ENCODE data around the gene CEP164.

CEP164 gene

DNA sequence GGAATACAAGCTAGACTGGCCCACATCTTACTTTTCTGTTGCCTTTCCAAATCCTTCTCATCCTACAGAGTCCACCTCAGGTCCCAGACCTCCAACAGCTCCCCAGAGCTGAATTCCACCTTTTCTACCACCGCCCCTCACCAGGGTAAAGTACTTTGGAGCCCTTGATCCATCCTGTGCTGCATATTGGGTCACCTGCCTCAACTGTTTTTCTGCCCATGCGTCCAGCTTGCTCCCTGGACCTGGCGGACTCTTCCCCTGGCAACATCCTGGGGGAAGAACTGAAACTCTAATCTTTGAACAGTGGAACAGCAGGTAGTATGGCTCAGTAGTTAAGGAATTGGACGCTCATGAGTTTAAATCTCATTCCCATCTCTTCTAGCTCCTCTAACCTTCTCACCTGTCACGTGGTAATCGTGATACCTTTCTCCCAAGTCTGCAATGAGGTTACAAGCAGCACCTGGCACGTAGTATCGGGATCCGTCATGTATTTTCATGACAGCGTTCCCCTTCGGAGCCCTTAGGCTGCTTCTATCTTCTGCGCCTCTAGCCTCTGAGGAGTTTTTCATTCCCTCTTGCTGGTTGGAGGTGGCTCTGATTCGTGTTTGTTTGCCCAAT lies 98.1 kb downstream of the CEP164 start:
- Histone ChIP-seq H3K4me3 (ENCODE audit: low read length in 2 of 2) (no peak overlapping the region), H3K27ac (ENCODE audit: low read depth in 2 of 2, low read length in 2 of 2) (no peak overlapping the region), H3K4me1 (ENCODE audit: control insufficient read depth in 2 of 2, insufficient read depth in 2 of 2, low read length in 2 of 2) (no peaks in the 10 kb centered on the region), H3K27me3 (ENCODE audit: control insufficient read depth in 2 of 2, insufficient read depth in 2 of 2, low read length in 2 of 2) (no peaks in the 10 kb centered on the region), H3K9me3 (ENCODE audit: control insufficient read depth in 2 of 2, low read length in 2 of 2) (no peaks in the 10 kb centered on the region), H3K36me3 (ENCODE audit: control insufficient read depth in 2 of 2, insufficient read depth in 2 of 2, low read length in 2 of 2) (no peaks in the 10 kb centered on the region), H3K9ac (ENCODE audit: low read depth in 1 of 2, low read length in 2 of 2) (no peak overlapping the region)

DNA sequence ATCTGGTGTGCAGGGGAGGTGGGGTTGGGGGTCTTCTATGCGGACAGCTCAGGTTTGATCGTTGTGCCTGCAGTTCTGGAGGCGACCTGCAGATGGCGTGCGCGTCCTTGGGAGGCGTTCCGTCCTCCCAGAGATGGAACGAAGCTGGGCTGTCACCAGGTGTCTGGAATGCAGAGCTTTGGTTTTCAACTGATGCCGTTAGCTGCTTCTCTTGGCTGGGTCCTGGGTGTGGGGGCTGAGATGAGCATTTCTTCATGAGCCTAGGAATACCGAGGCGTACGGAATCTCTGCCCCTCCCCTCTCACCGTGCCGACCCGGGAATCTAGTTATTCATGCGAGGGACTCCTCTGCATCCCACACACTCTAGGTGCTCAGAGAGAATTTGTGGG lies 98.6 kb downstream of the CEP164 start:
- no peaks in the 10 kb centered on the region for H3K9me3 ChIP-seq (ENCODE audit: control insufficient read depth in 2 of 2, low read length in 2 of 2)
- H3K4me3 ChIP-seq (ENCODE audit: low read length in 2 of 2), result no peak overlapping the region
- H3K27ac ChIP-seq (ENCODE audit: low read depth in 2 of 2, low read length in 2 of 2), result no peak overlapping the region
- no peaks in the 10 kb centered on the region for H3K4me1 ChIP-seq (ENCODE audit: control insufficient read depth in 2 of 2, insufficient read depth in 2 of 2, low read length in 2 of 2)
- H3K9ac ChIP-seq (ENCODE audit: low read depth in 1 of 2, low read length in 2 of 2), result no peak overlapping the region
- no peaks in the 10 kb centered on the region for H3K27me3 ChIP-seq (ENCODE audit: control insufficient read depth in 2 of 2, insufficient read depth in 2 of 2, low read length in 2 of 2)
- H3K36me3 ChIP-seq (ENCODE audit: control insufficient read depth in 2 of 2, insufficient read depth in 2 of 2, low read length in 2 of 2), result no peaks in the 10 kb centered on the region

DNA sequence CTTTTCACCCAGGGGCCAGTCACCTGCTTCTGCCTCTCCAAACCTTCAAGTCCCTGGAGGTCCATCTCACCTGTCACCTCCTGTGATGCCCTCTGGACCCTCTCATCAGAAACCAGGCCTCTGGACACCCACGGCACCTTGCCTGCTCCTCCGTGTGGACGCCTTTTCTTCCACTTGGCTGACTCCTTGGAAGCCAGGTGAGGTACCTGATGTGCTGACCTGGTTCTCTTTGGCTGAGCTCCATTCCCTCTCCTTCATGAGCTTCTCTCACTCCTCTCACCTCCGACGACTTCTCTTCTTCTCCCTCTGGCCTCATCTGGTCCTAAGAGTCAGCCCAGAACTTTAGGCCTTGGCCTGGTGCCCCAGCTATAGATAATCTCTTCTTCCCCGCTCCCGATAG lies 99.3 kb downstream of the CEP164 start:
- Histone ChIP-seq H3K9ac (ENCODE audit: low read depth in 1 of 2, low read length in 2 of 2) (no peak overlapping the region), H3K4me3 (ENCODE audit: low read length in 2 of 2) (no peak overlapping the region), H3K27ac (ENCODE audit: low read depth in 2 of 2, low read length in 2 of 2) (no peak overlapping the region), H3K9me3 (ENCODE audit: control insufficient read depth in 2 of 2, low read length in 2 of 2) (no peaks in the 10 kb centered on the region), H3K27me3 (ENCODE audit: control insufficient read depth in 2 of 2, insufficient read depth in 2 of 2, low read length in 2 of 2) (no peaks in the 10 kb centered on the region), H3K4me1 (ENCODE audit: control insufficient read depth in 2 of 2, insufficient read depth in 2 of 2, low read length in 2 of 2) (no peaks in the 10 kb centered on the region), H3K36me3 (ENCODE audit: control insufficient read depth in 2 of 2, insufficient read depth in 2 of 2, low read length in 2 of 2) (no peaks in the 10 kb centered on the region)

DNA sequence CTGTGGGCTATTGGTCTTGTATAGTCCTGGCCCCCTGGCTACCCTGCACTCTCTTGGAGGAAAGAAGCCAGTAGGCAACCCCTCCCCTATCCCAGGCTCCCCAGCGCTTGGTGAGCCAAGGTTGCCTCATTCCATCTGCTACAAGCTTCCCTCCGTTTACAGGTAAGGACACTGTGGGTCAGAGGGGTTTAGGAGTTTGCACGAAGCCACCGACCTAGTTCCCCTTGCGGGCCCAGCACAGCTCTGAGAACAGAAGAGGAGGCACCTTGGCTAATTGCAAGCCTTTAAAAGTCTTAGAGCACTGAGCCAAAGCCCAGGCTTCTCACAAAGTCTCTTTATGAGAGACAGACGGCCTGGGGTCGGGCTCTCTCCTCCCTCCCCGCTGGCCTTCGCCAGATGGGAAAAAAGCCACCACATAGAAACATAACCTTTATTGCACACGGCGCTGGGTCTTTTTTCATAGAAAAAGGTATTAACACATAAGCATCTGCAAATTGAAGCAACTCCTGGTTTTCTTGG lies 99.8 kb downstream of the CEP164 start:
- H3K9ac ChIP-seq (ENCODE audit: low read depth in 1 of 2, low read length in 2 of 2), result no peak overlapping the region
- H3K9me3 ChIP-seq (ENCODE audit: control insufficient read depth in 2 of 2, low read length in 2 of 2), result no peaks in the 10 kb centered on the region
- no peaks in the 10 kb centered on the region for H3K27me3 ChIP-seq (ENCODE audit: control insufficient read depth in 2 of 2, insufficient read depth in 2 of 2, low read length in 2 of 2)
- H3K4me3 ChIP-seq (ENCODE audit: low read length in 2 of 2), result no peak overlapping the region
- no peak overlapping the region for H3K27ac ChIP-seq (ENCODE audit: low read depth in 2 of 2, low read length in 2 of 2)
- H3K4me1 ChIP-seq (ENCODE audit: control insufficient read depth in 2 of 2, insufficient read depth in 2 of 2, low read length in 2 of 2), result no peaks in the 10 kb centered on the region
- H3K36me3 ChIP-seq (ENCODE audit: control insufficient read depth in 2 of 2, insufficient read depth in 2 of 2, low read length in 2 of 2), result no peaks in the 10 kb centered on the region

DNA sequence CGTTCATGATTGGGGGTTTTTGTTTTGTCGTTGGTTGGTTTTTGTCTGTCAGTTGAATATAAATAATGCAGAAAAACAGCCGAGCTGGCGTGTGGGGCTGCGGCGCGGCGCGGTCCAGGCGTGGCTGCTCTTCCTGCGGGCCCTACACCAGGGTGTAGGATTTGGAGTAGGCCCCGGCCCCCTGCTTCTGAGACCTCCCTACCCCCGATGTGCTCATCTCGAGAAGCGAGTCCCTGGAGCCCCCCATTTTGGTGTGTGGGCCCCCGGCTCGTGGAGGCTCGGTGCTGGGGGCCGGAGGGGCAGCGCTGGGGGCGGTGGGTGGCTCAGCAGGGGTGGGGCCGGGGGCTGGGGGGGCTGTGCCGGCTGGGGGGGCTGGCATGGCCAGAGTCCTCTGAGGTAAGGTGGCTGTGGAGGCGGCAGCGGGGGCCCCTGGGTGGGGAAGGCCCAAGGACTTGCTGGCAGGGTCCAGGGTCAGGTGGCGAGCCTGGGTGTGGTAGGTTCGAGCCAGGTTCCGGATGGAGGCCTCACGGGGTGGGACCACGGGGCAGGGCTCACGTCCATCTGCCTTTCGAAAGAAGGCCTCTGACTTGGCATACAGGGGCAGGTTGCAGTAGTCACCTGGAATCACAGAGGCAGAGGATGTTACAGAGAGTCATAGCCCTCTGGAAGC lies 100.7 kb downstream of the CEP164 start:
- Histone ChIP-seq H3K9me3 (ENCODE audit: control insufficient read depth in 2 of 2, low read length in 2 of 2) (no peaks in the 10 kb centered on the region), H3K27me3 (ENCODE audit: control insufficient read depth in 2 of 2, insufficient read depth in 2 of 2, low read length in 2 of 2) (no peaks in the 10 kb centered on the region), H3K4me1 (ENCODE audit: control insufficient read depth in 2 of 2, insufficient read depth in 2 of 2, low read length in 2 of 2) (no peaks in the 10 kb centered on the region), H3K4me3 (ENCODE audit: low read length in 2 of 2) (no peak overlapping the region), H3K27ac (ENCODE audit: low read depth in 2 of 2, low read length in 2 of 2) (no peak overlapping the region), H3K36me3 (ENCODE audit: control insufficient read depth in 2 of 2, insufficient read depth in 2 of 2, low read length in 2 of 2) (no peaks in the 10 kb centered on the region), H3K9ac (ENCODE audit: low read depth in 1 of 2, low read length in 2 of 2) (no peak overlapping the region)

DNA sequence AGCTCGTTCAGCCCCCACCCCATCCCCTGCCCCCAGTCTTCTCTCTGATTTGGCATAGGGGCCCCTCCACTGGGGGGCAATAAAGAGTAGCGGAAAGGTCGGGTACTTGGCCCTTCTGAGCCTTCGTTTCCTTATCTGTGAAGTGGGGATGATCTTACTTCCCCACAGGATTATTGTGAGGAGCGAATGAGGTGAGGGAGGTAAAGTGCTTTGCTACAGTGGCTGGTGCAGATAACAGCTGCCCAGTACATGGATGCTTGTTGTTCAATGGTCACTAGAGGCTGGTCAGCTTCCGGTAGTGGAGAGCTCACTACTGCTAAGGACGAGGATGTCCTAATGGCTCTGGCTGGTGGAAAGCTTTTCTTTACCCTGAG lies 101.2 kb downstream of the CEP164 start:
- Histone ChIP-seq H3K27ac (ENCODE audit: low read depth in 2 of 2, low read length in 2 of 2) (no peak overlapping the region), H3K9me3 (ENCODE audit: control insufficient read depth in 2 of 2, low read length in 2 of 2) (no peaks in the 10 kb centered on the region), H3K36me3 (ENCODE audit: control insufficient read depth in 2 of 2, insufficient read depth in 2 of 2, low read length in 2 of 2) (no peaks in the 10 kb centered on the region), H3K4me1 (ENCODE audit: control insufficient read depth in 2 of 2, insufficient read depth in 2 of 2, low read length in 2 of 2) (no peaks in the 10 kb centered on the region), H3K9ac (ENCODE audit: low read depth in 1 of 2, low read length in 2 of 2) (no peak overlapping the region), H3K4me3 (ENCODE audit: low read length in 2 of 2) (no peak overlapping the region), H3K27me3 (ENCODE audit: control insufficient read depth in 2 of 2, insufficient read depth in 2 of 2, low read length in 2 of 2) (no peaks in the 10 kb centered on the region)

DNA sequence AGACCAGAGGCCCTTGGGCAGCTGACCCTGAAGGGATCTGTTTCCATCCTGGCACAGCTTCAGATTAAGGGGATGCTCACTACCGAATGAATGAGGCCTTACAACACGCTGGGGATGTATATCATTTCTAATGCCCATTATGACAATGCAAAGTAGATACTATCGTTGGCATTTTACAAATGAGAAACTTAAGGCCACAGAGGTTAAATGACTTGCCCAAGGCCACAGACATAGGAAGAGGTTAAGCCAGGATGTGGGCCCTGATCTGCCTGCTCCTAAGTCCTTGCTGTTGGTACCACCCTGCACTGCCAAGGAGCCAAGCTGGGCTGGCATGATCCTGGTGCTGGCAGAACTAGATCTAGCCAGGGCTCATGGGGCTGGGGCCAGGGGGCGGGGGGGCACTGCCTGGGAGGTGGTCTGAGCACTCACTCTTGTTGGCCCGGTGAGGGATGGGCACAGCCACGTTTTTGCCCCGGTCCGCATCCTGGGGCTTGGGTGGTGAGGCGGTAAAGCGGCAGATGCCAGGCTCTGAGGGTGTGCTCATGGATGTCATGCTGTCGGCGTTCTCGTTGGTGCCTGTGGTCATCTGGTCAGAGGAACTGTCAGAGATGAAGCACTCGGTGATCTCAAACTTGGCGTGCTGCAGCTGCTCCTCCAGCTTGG lies 102.8 kb downstream of the CEP164 start:
- Histone ChIP-seq H3K4me1 (ENCODE audit: control insufficient read depth in 2 of 2, insufficient read depth in 2 of 2, low read length in 2 of 2) (no peaks in the 10 kb centered on the region), H3K4me3 (ENCODE audit: low read length in 2 of 2) (no peak overlapping the region), H3K36me3 (ENCODE audit: control insufficient read depth in 2 of 2, insufficient read depth in 2 of 2, low read length in 2 of 2) (no peaks in the 10 kb centered on the region), H3K27ac (ENCODE audit: low read depth in 2 of 2, low read length in 2 of 2) (no peak overlapping the region), H3K27me3 (ENCODE audit: control insufficient read depth in 2 of 2, insufficient read depth in 2 of 2, low read length in 2 of 2) (no peaks in the 10 kb centered on the region), H3K9me3 (ENCODE audit: control insufficient read depth in 2 of 2, low read length in 2 of 2) (no peaks in the 10 kb centered on the region), H3K9ac (ENCODE audit: low read depth in 1 of 2, low read length in 2 of 2) (no peak overlapping the region)

DNA sequence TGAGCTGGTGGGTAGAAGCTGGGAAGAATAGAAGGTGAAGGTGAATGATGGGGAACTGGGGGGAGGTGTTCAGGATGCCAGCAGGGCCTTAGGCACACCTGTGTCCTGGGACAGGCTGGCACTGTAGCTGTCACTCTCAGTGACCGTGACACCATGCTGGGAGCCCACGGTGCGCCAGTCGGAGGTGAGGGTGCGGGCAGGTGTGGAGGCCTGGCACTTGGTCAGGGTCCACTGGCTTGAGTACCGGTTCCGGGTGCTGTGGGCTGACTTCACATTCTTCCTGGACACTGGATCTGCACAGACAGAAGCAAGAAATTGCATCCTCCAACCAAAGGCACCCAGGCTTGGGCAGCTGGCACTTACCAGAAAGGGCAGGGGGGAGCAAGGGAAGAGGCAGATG lies 103.8 kb downstream of the CEP164 start:
- no peak overlapping the region for H3K27ac ChIP-seq (ENCODE audit: low read depth in 2 of 2, low read length in 2 of 2)
- H3K9ac ChIP-seq (ENCODE audit: low read depth in 1 of 2, low read length in 2 of 2), result no peak overlapping the region
- no peaks in the 10 kb centered on the region for H3K36me3 ChIP-seq (ENCODE audit: control insufficient read depth in 2 of 2, insufficient read depth in 2 of 2, low read length in 2 of 2)

DNA sequence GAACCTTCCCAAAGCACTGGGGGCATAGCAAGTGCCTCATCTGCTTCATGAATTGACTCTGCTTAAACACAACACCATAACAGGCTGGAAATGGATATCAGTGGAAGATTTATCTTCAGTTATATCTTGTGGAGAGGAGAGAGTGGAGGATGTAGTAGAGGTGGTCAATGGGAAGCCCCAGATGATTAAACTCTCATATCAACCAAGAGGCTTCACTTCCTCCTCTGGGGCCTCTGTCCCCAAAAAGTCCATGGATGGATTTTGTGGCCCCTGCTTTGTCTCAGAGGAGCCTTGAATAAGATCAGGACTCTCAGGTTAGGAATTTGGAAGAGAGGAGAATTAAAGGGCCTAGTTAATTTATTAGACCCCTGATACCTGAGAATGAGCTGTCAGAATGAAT lies 106.1 kb downstream of the CEP164 start:
- H3K4me1 ChIP-seq (ENCODE audit: control insufficient read depth in 2 of 2, insufficient read depth in 2 of 2, low read length in 2 of 2), result no peaks in the 10 kb centered on the region
- no peaks in the 10 kb centered on the region for H3K9me3 ChIP-seq (ENCODE audit: control insufficient read depth in 2 of 2, low read length in 2 of 2)
- no peak overlapping the region for H3K4me3 ChIP-seq (ENCODE audit: low read length in 2 of 2)
- H3K27me3 ChIP-seq (ENCODE audit: control insufficient read depth in 2 of 2, insufficient read depth in 2 of 2, low read length in 2 of 2), result no peaks in the 10 kb centered on the region
- no peak overlapping the region for H3K27ac ChIP-seq (ENCODE audit: low read depth in 2 of 2, low read length in 2 of 2)
- H3K36me3 ChIP-seq (ENCODE audit: control insufficient read depth in 2 of 2, insufficient read depth in 2 of 2, low read length in 2 of 2), result no peaks in the 10 kb centered on the region
- H3K9ac ChIP-seq (ENCODE audit: low read depth in 1 of 2, low read length in 2 of 2), result no peak overlapping the region

More for the DNA sequence above, 103.8 kb downstream of the CEP164 start:
- H3K9me3 ChIP-seq (ENCODE audit: control insufficient read depth in 2 of 2, low read length in 2 of 2), result no peaks in the 10 kb centered on the region
- H3K4me1 ChIP-seq (ENCODE audit: control insufficient read depth in 2 of 2, insufficient read depth in 2 of 2, low read length in 2 of 2), result no peaks in the 10 kb centered on the region
- H3K27me3 ChIP-seq (ENCODE audit: control insufficient read depth in 2 of 2, insufficient read depth in 2 of 2, low read length in 2 of 2), result no peaks in the 10 kb centered on the region
- no peak overlapping the region for H3K4me3 ChIP-seq (ENCODE audit: low read length in 2 of 2)

DNA sequence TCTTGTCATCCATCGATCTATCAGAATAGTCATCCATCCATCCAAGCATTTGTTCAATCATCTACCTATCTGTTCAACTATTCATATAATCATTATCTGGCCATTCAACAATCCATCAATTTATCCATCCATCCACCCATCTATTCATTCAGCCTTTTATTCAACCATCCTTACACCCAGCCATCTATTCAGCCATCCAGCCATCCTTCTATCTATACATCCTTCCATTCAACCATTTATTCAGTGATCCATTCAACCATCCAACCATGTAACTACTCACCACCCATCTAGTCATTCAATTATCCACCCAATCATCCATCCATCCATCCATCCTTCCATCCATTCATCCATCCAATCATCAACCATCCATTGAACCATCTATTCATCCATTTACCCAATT lies 106.8 kb downstream of the CEP164 start:
- Histone ChIP-seq H3K36me3 (ENCODE audit: control insufficient read depth in 2 of 2, insufficient read depth in 2 of 2, low read length in 2 of 2) (no peaks in the 10 kb centered on the region), H3K4me1 (ENCODE audit: control insufficient read depth in 2 of 2, insufficient read depth in 2 of 2, low read length in 2 of 2) (no peaks in the 10 kb centered on the region), H3K4me3 (ENCODE audit: low read length in 2 of 2) (no peak overlapping the region), H3K9me3 (ENCODE audit: control insufficient read depth in 2 of 2, low read length in 2 of 2) (no peaks in the 10 kb centered on the region), H3K27me3 (ENCODE audit: control insufficient read depth in 2 of 2, insufficient read depth in 2 of 2, low read length in 2 of 2) (no peaks in the 10 kb centered on the region), H3K27ac (ENCODE audit: low read depth in 2 of 2, low read length in 2 of 2) (no peak overlapping the region), H3K9ac (ENCODE audit: low read depth in 1 of 2, low read length in 2 of 2) (no peak overlapping the region)

All from mucosa of rectum (tissue), 2 donors.